ENCODE data around the gene UBTD1.

GRCh38 chr10:97590748-97591495 is 92.2 kb downstream of the UBTD1 start:
- no peak for TF ChIP-seq POLR2AphosphoS5 (IDR thresholded peaks at IDR 0.05)
- TF ChIP-seq CTCF (IDR thresholded peaks at IDR 0.05): no peak
